Neural cell (in vitro differentiated cells): ENCODE measurements around the gene TMEM128. TPM values are rescaled to one million over a fixed set of nuclear protein-coding genes. Genes with fewer than 3 reads are reported as not detected.

Source experiments
- H2AFZ ChIP-seq: fragments of 200-600, 300-800 bp; sonication (generic), shearing (Covaris generic); 2 replicates; pipeline ENCODE4 v1.6.0; 2014; ENCODE audit warnings: low read depth, mild to moderate bottlenecking, antibody characterized with exemption, low read length, moderate library complexity
- H3F3A ChIP-seq: fragments of 200-600 bp; shearing (Covaris generic); 2 replicates; pipeline ENCODE4 v1.6.1; 2016; ENCODE audit warnings: mild to moderate bottlenecking, moderate library complexity, mixed read lengths, antibody characterized with exemption, low read length; ENCODE audit not compliant: insufficient read depth, poor library complexity, severe bottlenecking
- H3K27ac ChIP-seq: fragments of 200-600, 300-800 bp; sonication (generic), shearing (Covaris generic); 2 replicates; pipeline ENCODE4 v1.5.1; 2014; ENCODE audit warnings: mild to moderate bottlenecking, low read length, moderate library complexity
- H3K27me3 ChIP-seq: fragments of 300-800, 200-600 bp; sonication (generic), shearing (Covaris generic); 2 replicates; pipeline ENCODE4 v1.6.0; 2014; ENCODE audit warnings: mild to moderate bottlenecking, low read depth, low read length, moderate library complexity; ENCODE audit not compliant: insufficient read depth
- H3K36me3 ChIP-seq: fragments of 300-800, 200-600 bp; sonication (generic), shearing (Covaris generic); 2 replicates; pipeline ENCODE4 v1.5.1; 2014; ENCODE audit warnings: mild to moderate bottlenecking, antibody characterized with exemption, low read length, moderate library complexity; ENCODE audit not compliant: insufficient read depth
- H3K4me2 ChIP-seq: fragments of 300-800, 200-600 bp; sonication (generic), shearing (Covaris generic); 2 replicates; pipeline ENCODE4 v1.6.0; 2014; ENCODE audit warnings: mild to moderate bottlenecking, low read length
- H3K4me3 ChIP-seq: fragments of 300-800, 200-600 bp; sonication (generic), shearing (Covaris generic); 2 replicates; pipeline ENCODE4 v1.5.1; 2014; ENCODE audit warnings: mild to moderate bottlenecking, low read length, moderate library complexity
- H3K79me2 ChIP-seq: fragments of 200-600 bp; shearing (Covaris generic); replicated peaks from 2 replicates; pipeline ENCODE4 v1.6.0; 2014; ENCODE audit warnings: mild to moderate bottlenecking, low read length, moderate library complexity; ENCODE audit not compliant: insufficient read depth
- H3K9ac ChIP-seq: fragments of 300-800, 200-600 bp; sonication (generic), shearing (Covaris generic); 2 replicates; pipeline ENCODE4 v1.6.1; 2016; ENCODE audit warnings: mild to moderate bottlenecking, low read length, mixed read lengths
- H3K9me2 ChIP-seq: fragments of 200-600 bp; shearing (Covaris generic); 2 replicates; pipeline ENCODE4 v1.6.1; 2016; ENCODE audit warnings: mild to moderate bottlenecking, low read length, mixed read lengths; ENCODE audit not compliant: insufficient read depth
- H3K9me3 ChIP-seq: fragments of 200-600, 300-800 bp; sonication (generic), shearing (Covaris generic); 2 replicates; pipeline ENCODE4 v1.6.1; 2016; ENCODE audit warnings: mild to moderate bottlenecking, mixed run types, low read length, moderate library complexity, mixed read lengths
- H4K20me1 ChIP-seq: fragments of 200-600 bp; shearing (Covaris generic); 2 replicates; pipeline ENCODE4 v1.6.1; 2016; ENCODE audit warnings: mild to moderate bottlenecking, mixed run types; ENCODE audit not compliant: insufficient read depth
- EP300 ChIP-seq: fragments of 450-650 bp; conservative IDR thresholded peaks from 2 replicates; pipeline ENCODE4 v1.6.1; 2014; ENCODE audit warnings: antibody characterized with exemption, mild to moderate bottlenecking, moderate library complexity; ENCODE audit not compliant: poor library complexity, severe bottlenecking
- EZH2 ChIP-seq: fragments of 200-600, 300-800 bp; shearing (Covaris generic), sonication (generic); IDR thresholded peaks from 2 replicates; pipeline ENCODE4 v1.6.1; 2014; ENCODE audit warnings: antibody characterized with exemption, low read length, borderline replicate concordance, mild to moderate bottlenecking; ENCODE audit not compliant: insufficient read depth, poor library complexity, severe bottlenecking
- MXI1 ChIP-seq: fragments of 450-650 bp; conservative IDR thresholded peaks from 2 replicates; pipeline ENCODE4 v1.6.1; 2014; ENCODE audit warnings: antibody characterized with exemption, mild to moderate bottlenecking; ENCODE audit not compliant: poor library complexity, severe bottlenecking
- POLR2AphosphoS5 ChIP-seq: IDR thresholded peaks from 2 replicates; pipeline ENCODE4 v1.6.1; 2012
- RAD21 ChIP-seq: fragments of 450-650 bp; conservative IDR thresholded peaks from 2 replicates; pipeline ENCODE4 v1.6.1; 2014; ENCODE audit warnings: antibody characterized with exemption, mild to moderate bottlenecking, moderate library complexity
- SMC3 ChIP-seq: fragments of 450-650 bp; conservative IDR thresholded peaks from 2 replicates; pipeline ENCODE4 v1.6.1; 2014; ENCODE audit warnings: antibody characterized with exemption, mild to moderate bottlenecking, moderate library complexity; ENCODE audit not compliant: poor library complexity
- TAF1 ChIP-seq: IDR thresholded peaks from 2 replicates; pipeline ENCODE4 v1.6.1; 2012; ENCODE audit warnings: low read depth
- polyA plus RNA-seq: library from polyadenylated mRNA; depleted of rRNA; stranded (reverse); fragments of >200 nt; gene quantifications from 2 replicates; pipeline ENCODE4 v1.2.3, GENCODE V29; 2014
- TF ChIP-seq, protein P1 (sequence below): IDR thresholded peaks from 2 replicates; pipeline ENCODE4 v1.6.1; 2012; ENCODE audit warnings: borderline replicate concordance
- TF ChIP-seq, protein P2 (sequence below): fragments of 450-650 bp; IDR thresholded peaks from 2 replicates; pipeline ENCODE4 v1.5.1; 2014; ENCODE audit warnings: antibody characterized with exemption, mild to moderate bottlenecking, moderate library complexity; ENCODE audit not compliant: poor library complexity, severe bottlenecking

Gene TMEM128
- polyA plus RNA-seq, 1 donor from 2014 or later, result 93.6 TPM

DNA sequence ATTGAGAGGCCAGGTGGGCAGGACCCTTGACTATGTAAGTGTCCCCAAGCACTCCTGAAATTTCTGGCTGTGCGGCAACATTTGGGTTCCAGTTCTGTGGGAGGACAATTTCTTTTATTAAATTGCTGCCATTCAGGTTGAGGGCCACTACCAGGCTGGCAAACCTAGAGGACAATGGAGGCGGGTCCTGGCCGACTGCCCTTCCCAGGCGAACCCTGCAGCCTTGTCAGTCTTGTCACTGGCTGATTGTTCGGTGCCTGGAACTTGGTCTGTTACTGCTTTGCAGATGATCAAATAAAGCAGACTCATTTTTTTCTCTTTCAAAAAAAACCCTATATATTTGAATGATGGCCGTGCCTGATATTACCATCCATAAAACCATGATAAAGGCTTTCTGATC lies 6.6 kb upstream of the TMEM128 start:
- no peaks in the 10 kb centered on the region for H3F3A ChIP-seq
- no peaks in the 10 kb centered on the region for H3K36me3 ChIP-seq
- no peak overlapping the region for H3K4me2 ChIP-seq
- H3K4me3 ChIP-seq, result no peak overlapping the region
- H3K9me3 ChIP-seq, result no peaks in the 10 kb centered on the region
- H3K79me2 ChIP-seq, result no peaks in the 10 kb centered on the region
- no peaks in the 10 kb centered on the region for H3K9me2 ChIP-seq
- H3K27ac ChIP-seq, result no peak overlapping the region
- H3K27me3 ChIP-seq, result no peaks in the 10 kb centered on the region
- H3K9ac ChIP-seq, result no peak overlapping the region
- H2AFZ ChIP-seq, result no peak overlapping the region
- no peak for TF ChIP-seq SMC3
- H4K20me1 ChIP-seq, result no peaks in the 10 kb centered on the region

- Histone ChIP-seq H3K4me2 (no peak overlapping the region), H2AFZ (no peak overlapping the region), H3K9me3 (no peaks in the 10 kb centered on the region), H3K4me3 (no peak overlapping the region), H3K79me2 (no peaks in the 10 kb centered on the region), H4K20me1 (no peaks in the 10 kb centered on the region), H3K9me2 (no peaks in the 10 kb centered on the region), H3K27me3 (no peaks in the 10 kb centered on the region), H3K27ac (no peak overlapping the region), H3K36me3 (no peaks in the 10 kb centered on the region), H3K9ac (no peak overlapping the region), H3F3A (no peaks in the 10 kb centered on the region)
- no peak for TF ChIP-seq SMC3
- TF ChIP-seq, protein P1, sequence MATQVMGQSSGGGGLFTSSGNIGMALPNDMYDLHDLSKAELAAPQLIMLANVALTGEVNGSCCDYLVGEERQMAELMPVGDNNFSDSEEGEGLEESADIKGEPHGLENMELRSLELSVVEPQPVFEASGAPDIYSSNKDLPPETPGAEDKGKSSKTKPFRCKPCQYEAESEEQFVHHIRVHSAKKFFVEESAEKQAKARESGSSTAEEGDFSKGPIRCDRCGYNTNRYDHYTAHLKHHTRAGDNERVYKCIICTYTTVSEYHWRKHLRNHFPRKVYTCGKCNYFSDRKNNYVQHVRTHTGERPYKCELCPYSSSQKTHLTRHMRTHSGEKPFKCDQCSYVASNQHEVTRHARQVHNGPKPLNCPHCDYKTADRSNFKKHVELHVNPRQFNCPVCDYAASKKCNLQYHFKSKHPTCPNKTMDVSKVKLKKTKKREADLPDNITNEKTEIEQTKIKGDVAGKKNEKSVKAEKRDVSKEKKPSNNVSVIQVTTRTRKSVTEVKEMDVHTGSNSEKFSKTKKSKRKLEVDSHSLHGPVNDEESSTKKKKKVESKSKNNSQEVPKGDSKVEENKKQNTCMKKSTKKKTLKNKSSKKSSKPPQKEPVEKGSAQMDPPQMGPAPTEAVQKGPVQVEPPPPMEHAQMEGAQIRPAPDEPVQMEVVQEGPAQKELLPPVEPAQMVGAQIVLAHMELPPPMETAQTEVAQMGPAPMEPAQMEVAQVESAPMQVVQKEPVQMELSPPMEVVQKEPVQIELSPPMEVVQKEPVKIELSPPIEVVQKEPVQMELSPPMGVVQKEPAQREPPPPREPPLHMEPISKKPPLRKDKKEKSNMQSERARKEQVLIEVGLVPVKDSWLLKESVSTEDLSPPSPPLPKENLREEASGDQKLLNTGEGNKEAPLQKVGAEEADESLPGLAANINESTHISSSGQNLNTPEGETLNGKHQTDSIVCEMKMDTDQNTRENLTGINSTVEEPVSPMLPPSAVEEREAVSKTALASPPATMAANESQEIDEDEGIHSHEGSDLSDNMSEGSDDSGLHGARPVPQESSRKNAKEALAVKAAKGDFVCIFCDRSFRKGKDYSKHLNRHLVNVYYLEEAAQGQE, result no peak
- TF ChIP-seq, protein P2, sequence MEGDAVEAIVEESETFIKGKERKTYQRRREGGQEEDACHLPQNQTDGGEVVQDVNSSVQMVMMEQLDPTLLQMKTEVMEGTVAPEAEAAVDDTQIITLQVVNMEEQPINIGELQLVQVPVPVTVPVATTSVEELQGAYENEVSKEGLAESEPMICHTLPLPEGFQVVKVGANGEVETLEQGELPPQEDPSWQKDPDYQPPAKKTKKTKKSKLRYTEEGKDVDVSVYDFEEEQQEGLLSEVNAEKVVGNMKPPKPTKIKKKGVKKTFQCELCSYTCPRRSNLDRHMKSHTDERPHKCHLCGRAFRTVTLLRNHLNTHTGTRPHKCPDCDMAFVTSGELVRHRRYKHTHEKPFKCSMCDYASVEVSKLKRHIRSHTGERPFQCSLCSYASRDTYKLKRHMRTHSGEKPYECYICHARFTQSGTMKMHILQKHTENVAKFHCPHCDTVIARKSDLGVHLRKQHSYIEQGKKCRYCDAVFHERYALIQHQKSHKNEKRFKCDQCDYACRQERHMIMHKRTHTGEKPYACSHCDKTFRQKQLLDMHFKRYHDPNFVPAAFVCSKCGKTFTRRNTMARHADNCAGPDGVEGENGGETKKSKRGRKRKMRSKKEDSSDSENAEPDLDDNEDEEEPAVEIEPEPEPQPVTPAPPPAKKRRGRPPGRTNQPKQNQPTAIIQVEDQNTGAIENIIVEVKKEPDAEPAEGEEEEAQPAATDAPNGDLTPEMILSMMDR, result no peak
- TF ChIP-seq POLR2AphosphoS5, result no peak
- no peak for TF ChIP-seq RAD21
- TF ChIP-seq TAF1, result no peak
- no peak for TF ChIP-seq EZH2
- TF ChIP-seq EP300, result no peak
These were observed 6.2 kb upstream of the TMEM128 start for GRCh38 chr4:4254199-4254598.

GRCh38 chr4:4249866-4250265 lies 1.8 kb upstream of the TMEM128 start:
- Histone ChIP-seq H3K27ac (no peak overlapping the region), H3K36me3 (no peaks in the 10 kb centered on the region), H3K27me3 (no peaks in the 10 kb centered on the region), H3K4me2 (no peak overlapping the region), H3K9ac (no peak overlapping the region), H3K4me3 (no peak overlapping the region), H3K9me3 (no peaks in the 10 kb centered on the region), H4K20me1 (no peaks in the 10 kb centered on the region), H3F3A (no peaks in the 10 kb centered on the region), H2AFZ (no peak overlapping the region), H3K9me2 (no peaks in the 10 kb centered on the region), H3K79me2 (peaks cover 11% of the 10 kb centered on the region)
- no peak for TF ChIP-seq TAF1
- no peak for TF ChIP-seq EP300
- no peak for TF ChIP-seq EZH2
- TF ChIP-seq MXI1, result no peak
- TF ChIP-seq POLR2AphosphoS5, result no peak
- no peak for TF ChIP-seq SMC3
- TF ChIP-seq, protein P2, result no peak
- TF ChIP-seq RAD21, result no peak
- TF ChIP-seq, protein P1, result no peak
